Liver (tissue), 9 donors: ENCODE data around the gene ADGRB2. TPM values are rescaled to one million over a fixed set of nuclear protein-coding genes. Genes with fewer than 3 reads are reported as not detected.

Experiments
- DNase-seq: peaks from one replicate; pipeline ENCODE4 v3.0.0-alpha.2; 2017; ENCODE audit warnings: low spot score
- H3K27ac ChIP-seq, 2 donors: one replicate each; pipeline ENCODE4 v1.7.0; 2013; ENCODE audit warnings: inconsistent platforms in 2 of 2, low read length in 2 of 2, control low read depth in 1 of 2, low read depth in 1 of 2, mild to moderate bottlenecking in 1 of 2
- H3K27me3 ChIP-seq, 4 donors: one replicate each; pipeline versions ENCODE4 v1.6.1 to v1.7.0; 2013; ENCODE audit warnings: low read length in 3 of 4, inconsistent platforms in 1 of 4, mild to moderate bottlenecking in 1 of 4, moderate library complexity in 1 of 4; ENCODE audit not compliant: control insufficient read depth in 4 of 4, insufficient read depth in 4 of 4
- H3K36me3 ChIP-seq, 4 donors: one replicate each; pipeline versions ENCODE4 v1.6.1 to v1.7.0; 2013; ENCODE audit warnings: low read length in 3 of 4, mild to moderate bottlenecking in 3 of 4, low read depth in 1 of 4, moderate library complexity in 1 of 4; ENCODE audit not compliant: control insufficient read depth in 4 of 4, insufficient read depth in 3 of 4
- H3K4me1 ChIP-seq, 4 donors: one replicate each; pipeline versions ENCODE4 v1.6.1 to v1.7.0; 2013; ENCODE audit warnings: low read length in 3 of 4, mild to moderate bottlenecking in 3 of 4, moderate library complexity in 1 of 4; ENCODE audit not compliant: control insufficient read depth in 4 of 4, insufficient read depth in 4 of 4
- H3K4me3 ChIP-seq, 3 donors: one replicate each; pipeline versions ENCODE4 v1.6.1 to v1.7.0; 2013; ENCODE audit warnings: low read length in 3 of 3, control low read depth in 1 of 3, low read depth in 1 of 3, mild to moderate bottlenecking in 1 of 3
- H3K9ac ChIP-seq, 2 donors: one replicate each; pipeline ENCODE4 v1.7.0; 2013; ENCODE audit warnings: low read length in 2 of 2, mild to moderate bottlenecking in 2 of 2, moderate library complexity in 2 of 2, control low read depth in 1 of 2, low read depth in 1 of 2
- H3K9me3 ChIP-seq, 4 donors: one replicate each; pipeline versions ENCODE4 v1.6.1 to v1.7.0; 2013; ENCODE audit warnings: low read length in 3 of 4; ENCODE audit not compliant: control insufficient read depth in 4 of 4
- EGR1 ChIP-seq, 2 donors: IDR thresholded peaks; 2 replicates each; pipeline ENCODE4 v1.6.1; 2016 to 2018; ENCODE audit warnings: antibody characterized with exemption in 2 of 2, low read depth in 2 of 2
- FOXA1 ChIP-seq: IDR thresholded peaks from 2 replicates; pipeline ENCODE4 v1.6.1; 2016; ENCODE audit warnings: antibody characterized with exemption
- FOXA2 ChIP-seq: IDR thresholded peaks from 2 replicates; pipeline ENCODE4 v1.6.1; 2016; ENCODE audit warnings: antibody characterized with exemption
- GABPA ChIP-seq, 2 donors: IDR thresholded peaks in 1 of 2; conservative IDR thresholded peaks in 1 of 2; 2 replicates each; pipeline ENCODE4 v1.6.1; 2016; ENCODE audit warnings: antibody characterized with exemption in 2 of 2, mild to moderate bottlenecking in 1 of 2, moderate library complexity in 1 of 2
- HNF4A ChIP-seq, 2 donors: conservative IDR thresholded peaks; 2 replicates each; pipeline ENCODE4 v1.6.1; 2016; ENCODE audit warnings: antibody characterized with exemption in 2 of 2, mild to moderate bottlenecking in 2 of 2
- HNF4G ChIP-seq: IDR thresholded peaks from 2 replicates; pipeline ENCODE4 v1.6.1; 2016; ENCODE audit warnings: antibody characterized with exemption
- JUND ChIP-seq, 2 donors: IDR thresholded peaks; 2 replicates each; pipeline ENCODE4 v1.6.1; 2016; ENCODE audit warnings: antibody characterized with exemption in 2 of 2
- NR2F2 ChIP-seq: IDR thresholded peaks from 2 replicates; pipeline ENCODE4 v1.6.1; 2016; ENCODE audit warnings: antibody characterized with exemption
- RAD21 ChIP-seq, 2 donors: IDR thresholded peaks; 2 replicates each; pipeline ENCODE4 v1.6.1; 2016; ENCODE audit warnings: antibody characterized with exemption in 2 of 2, mild to moderate bottlenecking in 2 of 2
- RXRA ChIP-seq, 2 donors: IDR thresholded peaks; 2 replicates each; pipeline ENCODE4 v1.6.1; 2017 to 2018; ENCODE audit warnings: antibody characterized with exemption in 2 of 2, mild to moderate bottlenecking in 1 of 2
- SP1 ChIP-seq: IDR thresholded peaks from 2 replicates; pipeline ENCODE4 v1.6.1; 2018; ENCODE audit warnings: antibody characterized with exemption, mild to moderate bottlenecking
- TAF1 ChIP-seq: conservative IDR thresholded peaks from 2 replicates; pipeline ENCODE4 v1.6.1; 2016; ENCODE audit warnings: antibody characterized with exemption, mild to moderate bottlenecking
- YY1 ChIP-seq: IDR thresholded peaks from 2 replicates; pipeline ENCODE4 v1.6.1; 2016; ENCODE audit warnings: antibody characterized with exemption, mild to moderate bottlenecking
- WGBS: extraction: QIAGEN DNeasy Blood & Tissue Kit; methylation state at CpG from one replicate; pipeline ENCODE4 v1.1.7; 2013; 5-methylcytosine and 5-hydroxymethylcytosine counted together
- polyA plus RNA-seq, 2 donors: library from polyadenylated mRNA; stranded (reverse) in 1 of 2; unstranded in 1 of 2; fragments of 200-250 nt in 1 of 2; fragments of >200 nt in 1 of 2; fragmentation: Nextera tagmentation in 1 of 2; extraction: Ambion mirVana in 1 of 2; gene quantifications; one replicate each; pipeline versions ENCODE4 v1.2.1 to v1.2.3, GENCODE V29; 2013 to 2015
- total RNA-seq, 2 donors: library from RNA; depleted of rRNA; stranded (reverse); fragments of >200 nt; gene quantifications; one replicate each; pipeline ENCODE4 v1.2.3, GENCODE V29; 2014
- TF ChIP-seq, protein P1 (sequence below): IDR thresholded peaks from 2 replicates; pipeline ENCODE4 v1.6.1; 2016; ENCODE audit warnings: antibody characterized with exemption
- TF ChIP-seq, protein P2 (sequence below): IDR thresholded peaks from 2 replicates; pipeline ENCODE4 v1.6.1; 2016; ENCODE audit warnings: antibody characterized with exemption
- TF ChIP-seq, protein P3 (sequence below): fragments of 150-350 bp; IDR thresholded peaks from 2 replicates; pipeline ENCODE4 v1.5.1; 2017; ENCODE audit warnings: improper control_type of control experiment, low read depth, low read length; ENCODE audit not compliant: missing input control
- TF ChIP-seq, protein P4 (sequence below): IDR thresholded peaks from 2 replicates; pipeline ENCODE4 v1.6.1; 2016; ENCODE audit warnings: antibody characterized with exemption
- TF ChIP-seq, protein P5 (sequence below): IDR thresholded peaks from 2 replicates; pipeline ENCODE4 v1.6.1; 2016; ENCODE audit warnings: antibody characterized with exemption, mild to moderate bottlenecking
- donor health status: healthy.
- donor health status: healthy.
- donor health status: healthy.
- donor health status: healthy.
- donor health status: healthy.

Gene ADGRB2
- total and polyA plus RNA-seq, 4 donors: under 0.01 to 0.05 (median 0.05) TPM; not detected in 1

DNA sequence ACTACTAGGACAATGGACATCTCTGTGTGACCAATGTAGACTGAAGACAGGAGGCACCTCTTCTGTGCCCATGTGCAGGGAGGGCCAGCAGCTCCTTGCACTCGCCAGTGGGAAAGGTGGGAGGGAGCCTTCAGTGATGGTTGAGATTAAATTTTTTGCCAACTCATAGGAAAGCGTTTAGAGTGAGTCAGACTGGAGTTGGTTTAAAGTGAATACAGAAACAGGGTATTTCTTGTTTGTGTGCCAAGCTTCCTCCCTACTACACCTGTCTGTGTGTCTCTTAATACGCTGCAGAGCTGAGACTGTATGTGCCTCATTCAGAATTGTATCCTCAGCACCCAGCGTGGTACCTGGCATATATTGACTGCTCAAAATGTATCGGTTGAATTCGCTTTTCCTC is 46.8 kb downstream of the ADGRB2 start:
- no peak for DNase-seq
- H3K27me3 ChIP-seq: peaks cover 0 to 3% (median 0%) of the 10 kb centered on the region in 4 donors
- H3K27ac ChIP-seq: no peak overlapping the region
- 87% methylated on average over 6 of the region's 6 CpGs for WGBS
- no peaks in the 10 kb centered on the region for H3K9me3 ChIP-seq
- H3K36me3 ChIP-seq: no peaks in the 10 kb centered on the region
- no peak overlapping the region for H3K9ac ChIP-seq
- no peak overlapping the region for H3K4me3 ChIP-seq
- TF ChIP-seq FOXA2 (no peak), HNF4G (no peak), JUND (IDR thresholded peaks at IDR 0.05) (no peak), TAF1 (no peak), SP1 (no peak), RXRA (IDR thresholded peaks at IDR 0.05) (no peak), NR2F2 (no peak), FOXA1 (no peak), GABPA (IDR thresholded peaks at IDR 0.05 in 1 of 2, conservative IDR thresholded peaks at IDR 0.05 in 1 of 2) (no peak), YY1 (no peak), HNF4A (conservative IDR thresholded peaks at IDR 0.05) (no peak), RAD21 (IDR thresholded peaks at IDR 0.05) (no peak), EGR1 (IDR thresholded peaks at IDR 0.05; ENCODE audit: low read depth in 2 of 2) (no peak)
- TF ChIP-seq, protein P1, sequence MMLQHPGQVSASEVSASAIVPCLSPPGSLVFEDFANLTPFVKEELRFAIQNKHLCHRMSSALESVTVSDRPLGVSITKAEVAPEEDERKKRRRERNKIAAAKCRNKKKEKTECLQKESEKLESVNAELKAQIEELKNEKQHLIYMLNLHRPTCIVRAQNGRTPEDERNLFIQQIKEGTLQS: no peak
- TF ChIP-seq, protein P2, sequence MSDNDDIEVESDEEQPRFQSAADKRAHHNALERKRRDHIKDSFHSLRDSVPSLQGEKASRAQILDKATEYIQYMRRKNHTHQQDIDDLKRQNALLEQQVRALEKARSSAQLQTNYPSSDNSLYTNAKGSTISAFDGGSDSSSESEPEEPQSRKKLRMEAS: no peak
- TF ChIP-seq, protein P3, sequence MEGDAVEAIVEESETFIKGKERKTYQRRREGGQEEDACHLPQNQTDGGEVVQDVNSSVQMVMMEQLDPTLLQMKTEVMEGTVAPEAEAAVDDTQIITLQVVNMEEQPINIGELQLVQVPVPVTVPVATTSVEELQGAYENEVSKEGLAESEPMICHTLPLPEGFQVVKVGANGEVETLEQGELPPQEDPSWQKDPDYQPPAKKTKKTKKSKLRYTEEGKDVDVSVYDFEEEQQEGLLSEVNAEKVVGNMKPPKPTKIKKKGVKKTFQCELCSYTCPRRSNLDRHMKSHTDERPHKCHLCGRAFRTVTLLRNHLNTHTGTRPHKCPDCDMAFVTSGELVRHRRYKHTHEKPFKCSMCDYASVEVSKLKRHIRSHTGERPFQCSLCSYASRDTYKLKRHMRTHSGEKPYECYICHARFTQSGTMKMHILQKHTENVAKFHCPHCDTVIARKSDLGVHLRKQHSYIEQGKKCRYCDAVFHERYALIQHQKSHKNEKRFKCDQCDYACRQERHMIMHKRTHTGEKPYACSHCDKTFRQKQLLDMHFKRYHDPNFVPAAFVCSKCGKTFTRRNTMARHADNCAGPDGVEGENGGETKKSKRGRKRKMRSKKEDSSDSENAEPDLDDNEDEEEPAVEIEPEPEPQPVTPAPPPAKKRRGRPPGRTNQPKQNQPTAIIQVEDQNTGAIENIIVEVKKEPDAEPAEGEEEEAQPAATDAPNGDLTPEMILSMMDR: no peak
- TF ChIP-seq, protein P4, sequence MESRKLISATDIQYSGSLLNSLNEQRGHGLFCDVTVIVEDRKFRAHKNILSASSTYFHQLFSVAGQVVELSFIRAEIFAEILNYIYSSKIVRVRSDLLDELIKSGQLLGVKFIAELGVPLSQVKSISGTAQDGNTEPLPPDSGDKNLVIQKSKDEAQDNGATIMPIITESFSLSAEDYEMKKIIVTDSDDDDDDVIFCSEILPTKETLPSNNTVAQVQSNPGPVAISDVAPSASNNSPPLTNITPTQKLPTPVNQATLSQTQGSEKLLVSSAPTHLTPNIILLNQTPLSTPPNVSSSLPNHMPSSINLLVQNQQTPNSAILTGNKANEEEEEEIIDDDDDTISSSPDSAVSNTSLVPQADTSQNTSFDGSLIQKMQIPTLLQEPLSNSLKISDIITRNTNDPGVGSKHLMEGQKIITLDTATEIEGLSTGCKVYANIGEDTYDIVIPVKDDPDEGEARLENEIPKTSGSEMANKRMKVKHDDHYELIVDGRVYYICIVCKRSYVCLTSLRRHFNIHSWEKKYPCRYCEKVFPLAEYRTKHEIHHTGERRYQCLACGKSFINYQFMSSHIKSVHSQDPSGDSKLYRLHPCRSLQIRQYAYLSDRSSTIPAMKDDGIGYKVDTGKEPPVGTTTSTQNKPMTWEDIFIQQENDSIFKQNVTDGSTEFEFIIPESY: no peak
- TF ChIP-seq, protein P5, sequence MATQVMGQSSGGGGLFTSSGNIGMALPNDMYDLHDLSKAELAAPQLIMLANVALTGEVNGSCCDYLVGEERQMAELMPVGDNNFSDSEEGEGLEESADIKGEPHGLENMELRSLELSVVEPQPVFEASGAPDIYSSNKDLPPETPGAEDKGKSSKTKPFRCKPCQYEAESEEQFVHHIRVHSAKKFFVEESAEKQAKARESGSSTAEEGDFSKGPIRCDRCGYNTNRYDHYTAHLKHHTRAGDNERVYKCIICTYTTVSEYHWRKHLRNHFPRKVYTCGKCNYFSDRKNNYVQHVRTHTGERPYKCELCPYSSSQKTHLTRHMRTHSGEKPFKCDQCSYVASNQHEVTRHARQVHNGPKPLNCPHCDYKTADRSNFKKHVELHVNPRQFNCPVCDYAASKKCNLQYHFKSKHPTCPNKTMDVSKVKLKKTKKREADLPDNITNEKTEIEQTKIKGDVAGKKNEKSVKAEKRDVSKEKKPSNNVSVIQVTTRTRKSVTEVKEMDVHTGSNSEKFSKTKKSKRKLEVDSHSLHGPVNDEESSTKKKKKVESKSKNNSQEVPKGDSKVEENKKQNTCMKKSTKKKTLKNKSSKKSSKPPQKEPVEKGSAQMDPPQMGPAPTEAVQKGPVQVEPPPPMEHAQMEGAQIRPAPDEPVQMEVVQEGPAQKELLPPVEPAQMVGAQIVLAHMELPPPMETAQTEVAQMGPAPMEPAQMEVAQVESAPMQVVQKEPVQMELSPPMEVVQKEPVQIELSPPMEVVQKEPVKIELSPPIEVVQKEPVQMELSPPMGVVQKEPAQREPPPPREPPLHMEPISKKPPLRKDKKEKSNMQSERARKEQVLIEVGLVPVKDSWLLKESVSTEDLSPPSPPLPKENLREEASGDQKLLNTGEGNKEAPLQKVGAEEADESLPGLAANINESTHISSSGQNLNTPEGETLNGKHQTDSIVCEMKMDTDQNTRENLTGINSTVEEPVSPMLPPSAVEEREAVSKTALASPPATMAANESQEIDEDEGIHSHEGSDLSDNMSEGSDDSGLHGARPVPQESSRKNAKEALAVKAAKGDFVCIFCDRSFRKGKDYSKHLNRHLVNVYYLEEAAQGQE: no peak
- H3K4me1 ChIP-seq: peaks cover 0 to 10% (median 6%) of the 10 kb centered on the region in 4 donors
